ENCODE data around the gene SOS1.

Gene SOS1

DNA sequence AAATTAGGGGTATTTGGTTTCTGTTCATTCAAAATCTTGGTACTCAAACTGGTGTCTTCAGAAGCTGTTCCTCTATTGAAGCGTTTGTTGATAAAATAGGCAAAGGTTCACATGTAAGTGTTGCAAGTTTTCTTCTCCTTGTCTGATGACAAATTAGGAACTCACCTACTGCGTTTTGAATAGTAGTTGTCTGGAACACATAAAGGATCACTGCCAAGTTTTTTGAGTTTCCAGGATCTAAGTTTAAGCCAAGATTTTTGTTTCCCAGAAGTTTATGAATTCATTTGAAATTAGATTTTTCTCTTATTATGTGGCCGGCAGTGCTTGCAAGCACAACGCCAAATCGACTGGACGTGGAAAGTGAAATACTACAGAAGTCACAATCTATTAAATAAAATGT lies 145.8 kb downstream of the SOS1 start:
- H3K4me3 ChIP-seq (ENCODE audit: low read depth, low read length): no peak overlapping the region
- TF ChIP-seq, protein P1, sequence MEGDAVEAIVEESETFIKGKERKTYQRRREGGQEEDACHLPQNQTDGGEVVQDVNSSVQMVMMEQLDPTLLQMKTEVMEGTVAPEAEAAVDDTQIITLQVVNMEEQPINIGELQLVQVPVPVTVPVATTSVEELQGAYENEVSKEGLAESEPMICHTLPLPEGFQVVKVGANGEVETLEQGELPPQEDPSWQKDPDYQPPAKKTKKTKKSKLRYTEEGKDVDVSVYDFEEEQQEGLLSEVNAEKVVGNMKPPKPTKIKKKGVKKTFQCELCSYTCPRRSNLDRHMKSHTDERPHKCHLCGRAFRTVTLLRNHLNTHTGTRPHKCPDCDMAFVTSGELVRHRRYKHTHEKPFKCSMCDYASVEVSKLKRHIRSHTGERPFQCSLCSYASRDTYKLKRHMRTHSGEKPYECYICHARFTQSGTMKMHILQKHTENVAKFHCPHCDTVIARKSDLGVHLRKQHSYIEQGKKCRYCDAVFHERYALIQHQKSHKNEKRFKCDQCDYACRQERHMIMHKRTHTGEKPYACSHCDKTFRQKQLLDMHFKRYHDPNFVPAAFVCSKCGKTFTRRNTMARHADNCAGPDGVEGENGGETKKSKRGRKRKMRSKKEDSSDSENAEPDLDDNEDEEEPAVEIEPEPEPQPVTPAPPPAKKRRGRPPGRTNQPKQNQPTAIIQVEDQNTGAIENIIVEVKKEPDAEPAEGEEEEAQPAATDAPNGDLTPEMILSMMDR (IDR thresholded peaks at IDR 0.05; ENCODE audit: borderline replicate concordance, insufficient read depth, low read depth, low read length): no peak

DNA sequence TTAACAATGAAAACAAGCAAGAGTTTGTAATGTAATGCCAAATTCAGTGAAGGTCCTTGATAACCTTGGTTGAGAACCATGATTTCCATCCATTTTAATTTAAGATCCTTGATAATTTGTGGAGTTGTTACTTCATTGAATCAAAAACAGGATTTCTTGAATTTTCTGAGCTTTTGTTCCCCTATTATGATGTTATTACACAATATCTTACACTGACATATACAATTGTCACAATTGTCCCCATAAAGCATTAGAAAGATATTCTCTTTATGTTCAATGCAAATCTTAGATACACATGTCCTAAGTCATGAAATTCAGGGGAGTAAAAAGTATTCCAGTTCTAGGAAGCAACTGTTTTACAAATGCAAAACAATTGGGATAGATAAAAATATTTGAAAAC lies 147.6 kb downstream of the SOS1 start:
- TF ChIP-seq, protein P1 (IDR thresholded peaks at IDR 0.05; ENCODE audit: borderline replicate concordance, insufficient read depth, low read depth, low read length): no peak
- no peak overlapping the region for H3K4me3 ChIP-seq (ENCODE audit: low read depth, low read length)

DNA sequence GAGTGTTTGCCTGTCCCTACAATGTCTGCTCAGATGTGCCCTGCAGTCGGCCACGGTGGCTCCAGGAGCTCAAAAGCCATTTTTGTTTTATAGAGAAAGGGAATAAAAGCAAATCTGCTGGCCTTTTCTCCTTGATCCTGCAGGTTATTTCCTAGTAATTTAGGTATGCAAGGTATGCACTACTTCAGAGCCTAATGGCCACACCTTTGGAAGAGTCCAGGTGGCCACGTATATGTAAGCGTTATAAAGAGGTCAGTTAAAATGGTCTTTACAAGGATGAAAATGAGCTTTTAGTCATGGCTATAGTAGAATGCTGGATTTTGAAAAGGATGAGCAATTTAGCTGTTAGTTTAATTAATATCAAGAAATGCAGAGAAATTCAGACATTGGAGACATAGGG lies 149.5 kb downstream of the SOS1 start:
- TF ChIP-seq, protein P1 (IDR thresholded peaks at IDR 0.05; ENCODE audit: borderline replicate concordance, insufficient read depth, low read depth, low read length): no peak
- no peak overlapping the region for H3K4me3 ChIP-seq (ENCODE audit: low read depth, low read length)

DNA sequence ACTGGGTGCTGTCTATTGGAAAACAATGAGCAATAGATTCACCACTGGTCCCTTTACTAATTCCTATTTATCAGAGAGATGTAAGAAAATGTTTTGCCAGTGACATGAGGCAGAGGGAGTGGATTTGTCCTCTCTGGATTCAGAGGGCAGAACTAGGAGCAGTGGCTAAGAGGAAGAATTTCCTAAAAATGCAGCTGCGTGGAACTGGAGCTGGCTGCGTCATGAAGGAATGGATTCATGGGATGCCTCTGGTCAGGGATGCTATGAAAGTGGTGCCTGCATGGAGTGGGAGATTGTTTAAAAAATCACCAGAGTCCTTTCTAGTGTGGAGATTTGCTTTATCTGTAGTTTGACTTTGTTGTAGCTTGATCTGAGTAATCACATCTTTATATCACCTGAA lies 152.8 kb downstream of the SOS1 start:
- TF ChIP-seq, protein P1 (IDR thresholded peaks at IDR 0.05; ENCODE audit: borderline replicate concordance, insufficient read depth, low read depth, low read length): no peak
- H3K4me3 ChIP-seq (ENCODE audit: low read depth, low read length): no peak overlapping the region

DNA sequence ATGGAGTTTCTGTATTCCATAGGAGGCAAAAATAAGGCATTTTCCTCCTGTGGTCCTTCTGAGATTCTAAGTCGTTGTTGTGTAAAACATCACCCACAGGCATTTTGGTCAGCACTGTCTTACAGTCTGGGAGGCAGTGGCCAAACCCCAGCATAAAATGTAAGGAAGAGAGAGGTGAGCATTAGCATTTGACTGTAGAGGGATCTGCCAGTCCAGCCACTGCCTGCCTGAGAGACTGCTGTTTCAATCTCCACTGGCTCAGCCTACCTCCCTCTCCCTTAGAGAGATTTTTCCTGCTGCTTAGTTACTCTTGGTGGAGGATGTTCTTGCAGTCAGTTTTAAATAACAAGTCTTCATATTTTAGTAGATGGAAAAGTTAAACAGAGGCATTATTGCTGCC lies 154.2 kb downstream of the SOS1 start:
- H3K4me3 ChIP-seq (ENCODE audit: low read depth, low read length): no peak overlapping the region
- TF ChIP-seq, protein P1 (IDR thresholded peaks at IDR 0.05; ENCODE audit: borderline replicate concordance, insufficient read depth, low read depth, low read length): no peak

DNA sequence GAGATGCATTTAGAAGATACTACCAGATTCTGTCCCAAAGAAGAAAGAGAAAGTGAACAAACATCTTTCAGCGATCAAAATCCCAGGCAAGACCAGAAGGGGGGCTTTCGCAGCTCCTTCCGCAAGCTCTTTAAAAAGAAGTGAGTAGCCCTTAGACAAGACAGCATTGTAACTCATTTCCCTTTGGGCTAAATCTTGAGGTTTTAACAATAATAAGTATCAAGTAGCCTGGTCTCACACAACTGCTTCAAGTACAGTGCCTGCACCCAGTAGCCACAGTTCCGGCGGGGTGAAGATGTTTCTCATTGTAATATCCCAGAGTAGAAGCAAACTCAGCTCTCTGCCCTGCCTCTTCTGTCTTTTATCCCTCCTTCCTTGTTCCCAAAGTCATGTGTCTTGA lies 154.8 kb downstream of the SOS1 start:
- TF ChIP-seq, protein P1 (IDR thresholded peaks at IDR 0.05; ENCODE audit: borderline replicate concordance, insufficient read depth, low read depth, low read length): no peak
- no peak overlapping the region for H3K4me3 ChIP-seq (ENCODE audit: low read depth, low read length)

DNA sequence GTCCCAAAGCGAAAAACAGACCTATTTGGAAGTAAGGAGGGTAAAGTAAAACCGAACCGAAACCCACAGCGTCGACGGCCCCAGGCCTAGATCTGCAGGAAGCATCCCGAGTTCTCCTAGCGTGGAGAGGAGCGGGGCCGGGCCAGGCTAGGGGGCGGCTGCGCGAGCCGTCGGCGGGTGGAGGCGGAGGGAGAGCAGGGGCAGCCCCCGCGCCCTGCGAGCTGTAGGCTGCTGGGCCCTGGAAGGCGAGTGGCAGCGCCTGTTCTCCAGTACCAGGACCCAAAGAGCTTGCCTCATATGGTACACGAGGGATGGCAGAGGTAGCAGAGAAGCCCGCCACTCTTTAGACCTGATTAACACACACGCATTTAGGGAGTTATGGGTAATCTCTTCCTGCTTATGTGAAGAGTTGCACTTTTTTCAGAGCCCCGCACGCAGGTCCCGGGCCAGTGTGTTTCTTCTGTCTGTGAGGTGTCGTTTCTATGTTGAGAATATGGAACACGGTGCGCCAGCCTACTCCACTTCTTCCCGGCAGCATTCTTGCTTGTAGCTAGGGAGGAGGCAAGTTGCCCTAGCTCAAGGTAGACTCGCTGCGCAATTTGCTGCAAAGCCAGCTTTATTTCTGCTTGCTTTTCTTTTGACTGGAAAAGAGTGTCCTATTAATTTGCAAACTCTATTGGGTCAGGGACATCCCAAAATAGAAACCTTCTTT lies 160.1 kb downstream of the SOS1 start:
- no peak overlapping the region for H3K4me3 ChIP-seq (ENCODE audit: low read depth, low read length)
- TF ChIP-seq, protein P1 (IDR thresholded peaks at IDR 0.05; ENCODE audit: borderline replicate concordance, insufficient read depth, low read depth, low read length): no peak

All from GM12875 (cell line).